Right atrium auricular region (tissue), 2 donors: ENCODE results near the gene SLC2A14. TPM values are rescaled to one million over a fixed set of nuclear protein-coding genes. Genes with fewer than 3 reads are reported as not detected.
"Not testable (repeated sequence)": the region's sequence is repeated elsewhere in the genome, so short reads cannot be mapped to it uniquely, and the experiment has no call there.

Source experiments
- DNase-seq: peaks from one replicate; pipeline ENCODE4 v3.0.0-alpha.2; 2019; ENCODE audit warnings: low spot score
- H3K27ac ChIP-seq, 2 donors: fragments of 200-600 bp; sonication (generic); 1 replicate in 1 of 2; 2 replicates in 1 of 2; pipeline ENCODE4 v1.5.1; 2016 to 2019
- H3K27me3 ChIP-seq, 2 donors: fragments of 200-600 bp; sonication (generic); one replicate each; pipeline versions ENCODE4 v1.5.1 to v1.6.0; 2017 to 2019
- H3K36me3 ChIP-seq: fragments of 200-600 bp; sonication (generic); one replicate; pipeline ENCODE4 v1.5.1; 2016
- H3K4me1 ChIP-seq, 2 donors: fragments of 200-600 bp; sonication (generic); one replicate each; pipeline versions ENCODE4 v1.5.1 to v1.6.0; 2017 to 2019
- H3K4me3 ChIP-seq, 2 donors: fragments of 200-600 bp; sonication (generic); 1 replicate in 1 of 2; 2 replicates in 1 of 2; pipeline ENCODE4 v1.5.1; 2017 to 2019; ENCODE audit warnings: mild to moderate bottlenecking in 1 of 2, moderate library complexity in 1 of 2
- H3K9me3 ChIP-seq, 2 donors: fragments of 200-600 bp; sonication (generic); one replicate each; pipeline ENCODE4 v1.5.1; 2019
- total RNA-seq, 2 donors: library from RNA; depleted of rRNA; stranded (reverse); fragments of >200 nt; gene quantifications; one replicate each; pipeline ENCODE4 v1.1.0, GENCODE V29; 2016
- TF ChIP-seq, protein P1 (sequence below), 2 donors: fragments of 200-600 bp; sonication (generic); IDR thresholded peaks; one replicate each; pipeline ENCODE4 v1.5.1; 2019; ENCODE audit warnings: antibody characterized with exemption in 2 of 2

Gene SLC2A14
- not detected for total RNA-seq

- peaks cover 5 to 8% of the 10 kb centered on the region in 2 donors for H3K27me3 ChIP-seq
- H3K27ac ChIP-seq: no peak within 1 kb of the TSS
- H3K9me3 ChIP-seq: no peaks in the 10 kb centered on the region
- TF ChIP-seq, protein P1, sequence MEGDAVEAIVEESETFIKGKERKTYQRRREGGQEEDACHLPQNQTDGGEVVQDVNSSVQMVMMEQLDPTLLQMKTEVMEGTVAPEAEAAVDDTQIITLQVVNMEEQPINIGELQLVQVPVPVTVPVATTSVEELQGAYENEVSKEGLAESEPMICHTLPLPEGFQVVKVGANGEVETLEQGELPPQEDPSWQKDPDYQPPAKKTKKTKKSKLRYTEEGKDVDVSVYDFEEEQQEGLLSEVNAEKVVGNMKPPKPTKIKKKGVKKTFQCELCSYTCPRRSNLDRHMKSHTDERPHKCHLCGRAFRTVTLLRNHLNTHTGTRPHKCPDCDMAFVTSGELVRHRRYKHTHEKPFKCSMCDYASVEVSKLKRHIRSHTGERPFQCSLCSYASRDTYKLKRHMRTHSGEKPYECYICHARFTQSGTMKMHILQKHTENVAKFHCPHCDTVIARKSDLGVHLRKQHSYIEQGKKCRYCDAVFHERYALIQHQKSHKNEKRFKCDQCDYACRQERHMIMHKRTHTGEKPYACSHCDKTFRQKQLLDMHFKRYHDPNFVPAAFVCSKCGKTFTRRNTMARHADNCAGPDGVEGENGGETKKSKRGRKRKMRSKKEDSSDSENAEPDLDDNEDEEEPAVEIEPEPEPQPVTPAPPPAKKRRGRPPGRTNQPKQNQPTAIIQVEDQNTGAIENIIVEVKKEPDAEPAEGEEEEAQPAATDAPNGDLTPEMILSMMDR (IDR thresholded peaks at IDR 0.05): no peak
- no peaks in the 10 kb centered on the region for H3K36me3 ChIP-seq
- no peak for DNase-seq
- H3K4me3 ChIP-seq: peak within 1 kb of the TSS in 1 of 2 donors; percentile 30
- peaks cover 0 to 7% of the 10 kb centered on the region in 2 donors for H3K4me1 ChIP-seq
Observed at GRCh38 chr12:7872566-7873319, at the start of gene SLC2A14. TSS of gene SLC2A14 (minus strand) at chr12:7872915. CDS start at chr12:7869880, 3,035 bp downstream.

GRCh38 chr12:7921181-7921580 lies 48.5 kb upstream of the SLC2A14 start:
- H3K36me3 ChIP-seq: peaks cover 47% of the 10 kb centered on the region
- not testable (repeated sequence) for H3K27ac ChIP-seq, H3K9me3 ChIP-seq, H3K4me3 ChIP-seq, H3K4me1 ChIP-seq, H3K27me3 ChIP-seq, DNase-seq

DNA sequence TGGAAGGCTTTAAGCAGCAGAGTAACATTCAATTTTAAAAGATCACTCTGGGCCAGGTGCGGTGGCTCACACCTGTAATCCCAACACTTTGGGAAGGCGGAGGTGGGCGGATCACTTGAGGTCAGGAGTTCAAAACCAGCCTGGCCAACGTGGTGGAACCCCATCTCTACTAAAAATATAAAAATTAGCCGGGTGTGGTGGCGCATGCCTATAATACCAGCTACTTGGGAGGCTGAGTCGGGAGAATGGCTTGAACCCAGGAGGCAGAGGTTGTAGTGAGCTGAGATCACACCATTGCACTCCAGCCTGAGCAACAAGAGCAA lies 45.5 kb upstream of the SLC2A14 start:
- not testable (repeated sequence) for H3K4me1 ChIP-seq, H3K27ac ChIP-seq, H3K27me3 ChIP-seq, H3K4me3 ChIP-seq, DNase-seq, H3K9me3 ChIP-seq
- H3K36me3 ChIP-seq: peaks cover 28% of the 10 kb centered on the region

DNA sequence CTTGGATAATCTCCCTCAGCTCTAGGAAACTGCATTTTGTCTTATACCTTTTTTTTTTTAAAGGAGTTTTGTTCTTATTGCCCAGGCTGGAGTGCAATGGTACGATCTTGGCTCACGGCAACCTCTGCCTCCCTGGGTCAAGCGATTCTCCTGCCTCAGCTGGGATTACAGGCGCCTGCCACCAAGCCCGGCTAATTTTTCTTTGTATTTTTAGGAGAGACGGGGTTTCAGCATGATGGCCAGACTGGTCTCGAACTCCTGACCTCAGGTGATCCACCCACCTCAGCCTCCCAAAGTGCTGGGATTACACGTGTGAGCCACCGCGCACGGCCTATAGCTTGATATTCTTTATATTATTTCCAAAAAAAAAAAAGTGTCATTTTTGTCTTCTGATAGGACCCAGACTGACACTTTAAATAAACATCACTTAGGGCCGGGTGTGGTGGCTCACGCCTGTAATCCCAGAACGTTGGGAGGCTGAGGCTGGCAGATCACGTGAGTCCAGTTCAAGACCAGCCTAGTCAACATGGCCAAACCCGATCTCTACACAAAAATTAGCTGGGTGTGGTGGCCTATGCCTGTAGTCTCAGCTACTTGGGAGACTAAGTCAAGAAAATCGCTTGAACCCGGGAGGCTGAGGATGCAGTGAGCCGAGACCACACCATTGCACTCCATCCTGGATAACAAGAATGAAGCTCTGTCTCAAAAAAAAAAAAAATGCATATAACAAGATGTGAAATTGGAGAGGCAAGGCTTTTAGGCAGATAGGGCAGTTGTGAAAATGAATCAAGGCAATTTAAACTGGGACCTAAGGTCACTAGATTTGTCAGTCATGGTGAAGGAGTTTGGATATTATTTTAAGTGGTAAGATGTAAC lies 44.9 kb upstream of the SLC2A14 start:
- no peaks in the 10 kb centered on the region for H3K4me1 ChIP-seq
- H3K36me3 ChIP-seq: peaks cover 22% of the 10 kb centered on the region
- TF ChIP-seq, protein P1 (IDR thresholded peaks at IDR 0.05): no peak
- no peak for DNase-seq
- no peak overlapping the region for H3K27ac ChIP-seq
- no peak overlapping the region for H3K4me3 ChIP-seq
- H3K9me3 ChIP-seq: no peaks in the 10 kb centered on the region
- no peaks in the 10 kb centered on the region for H3K27me3 ChIP-seq

- Histone ChIP-seq H3K27me3 (no peaks in the 10 kb centered on the region), H3K4me3 (no peak overlapping the region), H3K36me3 (peaks cover 15% of the 10 kb centered on the region), H3K27ac (no peak overlapping the region), H3K9me3 (no peaks in the 10 kb centered on the region), H3K4me1 (no peaks in the 10 kb centered on the region)
- no peak for DNase-seq
- TF ChIP-seq, protein P1 (IDR thresholded peaks at IDR 0.05): no peak
Observed at GRCh38 chr12:7916936-7917335, 44.2 kb upstream of the SLC2A14 start.

- TF ChIP-seq, protein P1 (IDR thresholded peaks at IDR 0.05): no peak
- Histone ChIP-seq H3K4me1 (no peaks in the 10 kb centered on the region), H3K27me3 (no peaks in the 10 kb centered on the region), H3K4me3 (peak overlapping the region in 1 of 2 donors; percentile 9), H3K9me3 (no peaks in the 10 kb centered on the region), H3K27ac (no peak overlapping the region), H3K36me3 (peaks cover 4% of the 10 kb centered on the region)
- no peak for DNase-seq
Observed at GRCh38 chr12:7915661-7916403, 43.1 kb upstream of the SLC2A14 start.

GRCh38 chr12:7910106-7910505 lies 37.4 kb upstream of the SLC2A14 start:
- not testable (repeated sequence) for H3K4me3 ChIP-seq, H3K27ac ChIP-seq, H3K4me1 ChIP-seq, H3K9me3 ChIP-seq, H3K36me3 ChIP-seq, DNase-seq, H3K27me3 ChIP-seq
